Measurements from ENCODE around the gene SPG7.
A peak's percentile ranks its signal among the peaks of the same experiment; 100 is the strongest.
"Not testable (repeated sequence)": the region's sequence is repeated elsewhere in the genome, so short reads cannot be mapped to it uniquely, and the experiment has no call there.

SPG7 gene

DNA sequence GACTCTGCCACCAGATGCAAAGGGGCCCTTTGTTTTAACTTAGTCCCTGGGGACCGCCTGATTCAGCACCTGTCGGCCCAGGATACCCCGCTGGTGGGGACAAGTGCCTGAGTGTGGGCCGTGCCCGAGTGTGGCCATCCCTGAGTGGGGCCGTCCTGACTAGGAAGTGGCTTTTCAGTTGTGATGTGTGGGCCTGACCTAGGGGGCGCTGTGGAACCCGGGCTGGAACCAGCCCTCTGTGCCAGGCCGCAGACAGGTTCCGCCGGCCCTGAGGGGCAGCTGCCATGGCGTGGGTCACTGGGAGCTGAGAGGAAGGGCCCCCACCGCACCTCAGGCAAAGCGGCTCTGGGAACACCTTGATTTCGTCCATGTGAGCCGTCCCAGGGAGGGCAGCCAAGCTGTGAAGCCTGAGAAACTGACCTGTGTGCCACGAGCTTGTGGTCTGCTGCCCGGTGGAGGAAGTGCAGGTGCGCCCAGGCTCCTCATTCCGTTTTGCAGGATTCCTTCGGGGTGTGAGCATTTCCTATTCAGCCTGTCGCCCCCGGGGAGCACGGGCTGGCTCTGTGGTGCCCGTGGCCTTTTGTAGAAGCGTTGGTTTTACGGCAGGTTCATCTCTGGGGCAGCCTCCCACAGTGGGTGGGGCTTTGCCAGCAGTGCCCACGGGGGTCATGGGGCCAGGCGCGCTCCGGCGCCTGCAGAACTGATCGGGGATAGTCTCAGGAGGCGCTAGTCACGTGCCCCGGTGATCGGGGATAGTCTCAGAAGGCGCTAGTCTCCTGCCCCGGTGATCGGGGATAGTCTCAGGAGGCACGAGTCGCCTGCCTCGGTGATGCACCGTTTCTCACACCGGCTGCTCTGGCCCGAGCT, 57.5 kb downstream of the SPG7 start:
- DNase-seq (ENCODE audit: low read depth) = peak; percentile 49
- TF ChIP-seq, protein P1, sequence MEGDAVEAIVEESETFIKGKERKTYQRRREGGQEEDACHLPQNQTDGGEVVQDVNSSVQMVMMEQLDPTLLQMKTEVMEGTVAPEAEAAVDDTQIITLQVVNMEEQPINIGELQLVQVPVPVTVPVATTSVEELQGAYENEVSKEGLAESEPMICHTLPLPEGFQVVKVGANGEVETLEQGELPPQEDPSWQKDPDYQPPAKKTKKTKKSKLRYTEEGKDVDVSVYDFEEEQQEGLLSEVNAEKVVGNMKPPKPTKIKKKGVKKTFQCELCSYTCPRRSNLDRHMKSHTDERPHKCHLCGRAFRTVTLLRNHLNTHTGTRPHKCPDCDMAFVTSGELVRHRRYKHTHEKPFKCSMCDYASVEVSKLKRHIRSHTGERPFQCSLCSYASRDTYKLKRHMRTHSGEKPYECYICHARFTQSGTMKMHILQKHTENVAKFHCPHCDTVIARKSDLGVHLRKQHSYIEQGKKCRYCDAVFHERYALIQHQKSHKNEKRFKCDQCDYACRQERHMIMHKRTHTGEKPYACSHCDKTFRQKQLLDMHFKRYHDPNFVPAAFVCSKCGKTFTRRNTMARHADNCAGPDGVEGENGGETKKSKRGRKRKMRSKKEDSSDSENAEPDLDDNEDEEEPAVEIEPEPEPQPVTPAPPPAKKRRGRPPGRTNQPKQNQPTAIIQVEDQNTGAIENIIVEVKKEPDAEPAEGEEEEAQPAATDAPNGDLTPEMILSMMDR (conservative IDR thresholded peaks at IDR 0.05; ENCODE audit: control insufficient read depth, insufficient read depth, low read depth, low read length) = peak; percentile 50
- H3K4me3 ChIP-seq (ENCODE audit: control insufficient read depth, low read depth, low read length) = no peak overlapping the region

DNA sequence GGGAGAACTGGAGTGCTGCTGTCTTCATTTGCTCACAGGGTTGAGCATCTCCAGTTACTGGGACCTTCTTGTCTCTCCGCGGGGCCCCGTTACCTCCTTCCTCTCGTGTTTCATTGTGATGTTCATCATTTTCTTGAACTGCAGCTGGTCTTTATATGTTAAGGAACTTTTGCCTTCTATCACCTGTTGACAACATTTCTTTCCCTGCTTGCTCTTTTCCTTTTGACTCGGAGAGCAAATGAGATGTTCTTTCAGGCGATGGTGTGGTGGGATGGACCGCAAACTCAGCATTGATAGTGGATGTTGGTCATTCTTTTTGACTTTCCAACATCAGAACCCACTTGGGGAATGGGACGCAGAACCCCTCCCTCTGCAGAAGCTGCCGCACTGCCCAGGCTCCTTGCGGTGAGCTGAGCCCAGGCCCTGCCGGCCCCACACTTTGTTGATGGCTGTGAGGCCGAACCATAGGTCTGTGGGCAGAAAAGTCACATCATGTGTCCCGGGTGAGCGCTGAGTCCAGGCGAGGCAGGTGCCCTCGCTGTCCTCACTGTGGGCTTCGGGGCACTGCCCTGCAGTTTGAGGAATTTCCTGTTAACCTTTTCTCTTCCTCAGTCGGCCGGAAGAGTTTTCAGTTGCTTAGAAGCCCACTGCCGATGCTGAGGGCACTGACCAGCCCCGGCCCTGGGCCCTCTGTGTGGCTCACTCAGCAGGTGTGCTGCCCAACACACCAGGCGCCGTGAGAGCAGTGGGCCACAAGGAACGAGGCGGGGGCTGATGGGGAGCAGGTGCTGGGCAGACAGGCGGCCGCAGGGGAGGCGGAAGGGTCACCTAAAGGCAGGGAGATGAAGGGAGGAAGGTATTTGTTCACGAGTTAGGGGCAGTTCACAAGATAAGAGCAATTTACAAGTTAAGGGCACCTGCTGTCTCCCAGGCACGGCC, 59.7 kb downstream of the SPG7 start:
- TF ChIP-seq, protein P1 (conservative IDR thresholded peaks at IDR 0.05; ENCODE audit: control insufficient read depth, insufficient read depth, low read depth, low read length) = no peak
- no peak for DNase-seq (ENCODE audit: low read depth)
- no peak overlapping the region for H3K4me3 ChIP-seq (ENCODE audit: control insufficient read depth, low read depth, low read length)

DNA sequence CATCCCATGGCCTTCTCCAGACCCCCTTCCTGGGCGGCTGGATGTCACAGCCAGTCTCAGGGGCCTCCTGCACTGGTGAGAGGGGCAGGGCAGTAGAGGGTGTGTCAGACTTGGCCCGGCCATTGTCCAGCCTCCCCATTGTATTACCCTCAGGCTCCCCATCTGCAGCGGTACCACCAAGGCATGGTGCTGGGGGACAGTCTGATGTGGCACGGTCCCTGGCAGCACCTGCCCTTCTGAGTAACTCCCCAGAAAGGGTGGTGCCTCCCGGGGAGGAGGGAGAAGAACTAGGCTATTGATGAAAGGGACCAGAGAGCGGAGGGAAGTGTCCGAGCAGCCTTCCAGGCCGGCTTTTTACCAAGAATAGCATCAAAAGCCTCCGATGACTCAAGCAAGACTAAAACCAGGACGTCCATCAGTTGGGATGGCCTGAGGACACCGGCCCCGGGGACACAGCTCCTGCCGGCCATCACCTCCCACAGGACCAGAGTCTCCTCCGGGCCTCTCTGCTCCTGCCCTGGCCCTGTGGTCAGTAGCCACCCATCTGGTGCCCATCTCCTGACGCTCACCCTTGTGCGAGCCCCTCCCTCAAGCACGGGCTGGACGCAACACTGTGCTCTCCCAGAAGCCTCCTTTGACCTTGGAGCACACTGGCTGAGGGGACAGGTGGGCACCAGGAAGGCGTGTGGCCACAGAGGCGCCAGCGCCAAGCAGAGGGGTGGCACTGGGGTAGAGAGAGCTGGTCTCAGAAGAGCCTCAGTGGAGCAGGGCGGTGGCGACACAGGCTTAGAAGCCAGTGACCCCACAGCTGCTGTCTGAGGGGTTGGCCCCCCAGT, 61.5 kb downstream of the SPG7 start:
- no peak overlapping the region for H3K4me3 ChIP-seq (ENCODE audit: control insufficient read depth, low read depth, low read length)
- no peak for DNase-seq (ENCODE audit: low read depth)
- TF ChIP-seq, protein P1 (conservative IDR thresholded peaks at IDR 0.05; ENCODE audit: control insufficient read depth, insufficient read depth, low read depth, low read length) = no peak

DNA sequence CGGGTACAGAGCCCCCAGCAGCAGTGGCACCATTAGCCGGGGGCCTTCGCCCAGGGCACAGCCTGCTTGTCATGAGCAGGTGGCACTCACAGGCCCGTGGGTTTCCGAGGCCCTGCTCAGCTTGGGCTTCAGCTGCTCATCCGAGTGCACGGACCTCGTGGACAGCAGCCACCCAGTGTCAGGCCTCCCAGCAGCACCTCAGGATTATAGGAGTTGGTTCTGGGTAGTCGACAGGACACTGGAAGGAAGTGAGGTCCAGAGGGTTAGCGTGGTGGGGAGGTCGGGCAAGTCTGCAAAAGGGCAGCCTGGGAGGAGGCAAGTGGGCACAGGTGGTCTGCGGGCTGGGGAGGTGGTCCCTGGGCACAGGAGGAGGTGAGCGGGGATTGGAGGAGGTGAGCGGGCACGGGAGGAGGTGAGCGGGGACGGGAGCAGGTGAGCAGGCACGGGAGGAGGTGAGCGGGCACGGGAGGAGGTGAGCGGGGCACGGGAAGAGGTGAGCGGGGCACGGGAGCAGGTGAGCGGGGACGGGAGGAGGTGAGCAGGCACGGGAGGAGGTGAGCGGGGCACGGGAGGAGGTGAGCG, 62.2 kb downstream of the SPG7 start:
- DNase-seq (ENCODE audit: low read depth) = no peak
- TF ChIP-seq, protein P1 (conservative IDR thresholded peaks at IDR 0.05; ENCODE audit: control insufficient read depth, insufficient read depth, low read depth, low read length) = no peak
- no peak overlapping the region for H3K4me3 ChIP-seq (ENCODE audit: control insufficient read depth, low read depth, low read length)

DNA sequence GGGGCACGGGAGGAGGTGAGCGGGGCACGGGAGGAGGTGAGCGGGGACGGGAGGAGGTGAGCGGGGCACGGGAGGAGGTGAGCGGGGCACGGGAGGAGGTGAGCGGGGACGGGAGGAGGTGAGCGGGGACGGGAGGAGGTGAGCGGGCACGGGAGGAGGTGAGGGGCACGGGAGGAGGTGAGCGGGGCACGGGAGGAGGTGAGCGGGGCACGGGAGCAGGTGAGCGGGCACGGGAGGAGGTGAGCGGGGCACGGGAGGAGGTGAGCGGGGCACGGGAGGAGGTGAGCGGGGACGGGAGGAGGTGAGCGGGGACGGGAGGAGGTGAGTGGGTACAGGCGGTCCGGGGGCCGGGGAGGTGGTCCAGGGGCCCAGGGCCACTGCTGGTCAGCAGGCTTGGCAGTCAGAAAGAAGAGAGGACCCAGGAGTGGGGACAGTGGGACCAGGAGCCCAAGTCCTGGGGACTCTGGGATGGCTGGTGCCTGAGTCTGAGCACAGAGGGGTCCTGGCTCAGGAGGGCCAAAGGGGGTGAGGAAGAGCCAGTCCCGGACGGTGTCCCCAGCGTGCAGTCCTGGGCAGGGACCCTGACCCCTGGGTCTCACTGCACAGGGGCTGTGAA, 62.9 kb downstream of the SPG7 start:
- not testable (repeated sequence) for H3K4me3 ChIP-seq (ENCODE audit: control insufficient read depth, low read depth, low read length); DNase-seq (ENCODE audit: low read depth)

DNA sequence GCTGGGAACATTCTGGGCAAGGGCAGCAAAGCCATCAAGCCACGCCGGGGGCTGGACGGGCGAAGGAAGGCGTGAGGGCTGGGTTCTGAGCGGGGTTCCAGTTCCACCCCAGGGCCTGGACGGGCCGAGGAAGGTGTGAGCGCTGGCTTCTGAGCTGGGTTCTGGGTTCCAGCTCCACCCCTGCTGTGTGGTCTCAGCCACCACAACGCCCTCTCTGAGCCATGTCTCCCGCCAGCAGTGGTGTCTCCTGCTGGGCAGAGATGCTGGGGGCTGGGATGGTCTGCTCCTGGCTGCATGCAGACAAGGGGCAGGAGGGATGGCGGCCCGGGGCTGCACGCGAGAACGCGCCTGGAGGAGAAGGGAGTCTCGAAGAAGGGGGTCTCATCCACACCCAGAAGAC, 63.4 kb downstream of the SPG7 start:
- TF ChIP-seq, protein P1 (conservative IDR thresholded peaks at IDR 0.05; ENCODE audit: control insufficient read depth, insufficient read depth, low read depth, low read length) = no peak
- DNase-seq (ENCODE audit: low read depth) = no peak
- H3K4me3 ChIP-seq (ENCODE audit: control insufficient read depth, low read depth, low read length) = no peak overlapping the region
